SK-N-SH treated with all-trans-retinoic acid at 6 μM for 48 hours (cell line): ENCODE results near the gene PFKM.
"Not testable (repeated sequence)": the region's sequence is repeated elsewhere in the genome, so short reads cannot be mapped to it uniquely, and the experiment has no call there.

Experiments used
- ATAC-seq: fragments of 200-7000 bp; cut with Tn5 transposase; 3 replicates; pipeline ENCODE4 v1.9.1; 2020; ENCODE audit warnings: mild to moderate bottlenecking, moderate library complexity
- ARNTL ChIP-seq: fragments of 450-650 bp; formaldehyde crosslinking; IDR thresholded peaks from 2 replicates; pipeline ENCODE4 v1.5.0; 2020; ENCODE audit warnings: low read depth, mild to moderate bottlenecking, moderate library complexity, borderline replicate concordance
- BACH2 ChIP-seq: fragments of 250-450 bp; sonication (Bioruptor Pico); IDR thresholded peaks from 2 replicates; pipeline ENCODE4 v1.9.0; 2021; ENCODE audit warnings: mild to moderate bottlenecking, borderline replicate concordance
- CSDC2 ChIP-seq: fragments of 250-450 bp; sonication (Bioruptor Pico); IDR thresholded peaks from 2 replicates; pipeline ENCODE4 v1.5.0; 2020; ENCODE audit warnings: mild to moderate bottlenecking, moderate library complexity
- ESRRG ChIP-seq: fragments of 250-450 bp; sonication (Bioruptor Pico); IDR thresholded peaks from 2 replicates; pipeline ENCODE4 v1.6.1; 2021; ENCODE audit warnings: mild to moderate bottlenecking
- GLIS3 ChIP-seq: fragments of 250-450 bp; sonication (Bioruptor Pico); IDR thresholded peaks from 2 replicates; pipeline ENCODE4 v1.5.0; 2020; ENCODE audit warnings: mild to moderate bottlenecking, moderate library complexity
- ISL1 ChIP-seq: fragments of 250-450 bp; sonication (Bioruptor Pico); IDR thresholded peaks from 2 replicates; pipeline ENCODE4 v2.1.2; 2022; ENCODE audit warnings: mild to moderate bottlenecking, moderate library complexity
- PPARA ChIP-seq: fragments of 250-450 bp; sonication (Bioruptor Pico); IDR thresholded peaks from 2 replicates; pipeline ENCODE4 v1.5.0; 2020; ENCODE audit warnings: mild to moderate bottlenecking, borderline replicate concordance
- TCF4 ChIP-seq: fragments of 250-450 bp; sonication (Bioruptor Pico); IDR thresholded peaks from 2 replicates; pipeline ENCODE4 v1.8.0; 2021; ENCODE audit warnings: mild to moderate bottlenecking, moderate library complexity, borderline replicate concordance
- ZFP3 ChIP-seq: fragments of 250-450 bp; sonication (Bioruptor Pico); IDR thresholded peaks from 2 replicates; pipeline ENCODE4 v1.5.0; 2020; ENCODE audit warnings: mild to moderate bottlenecking, moderate library complexity
- ZFP30 ChIP-seq: fragments of 450-650 bp; formaldehyde crosslinking; IDR thresholded peaks from 2 replicates; pipeline ENCODE4 v1.5.0; 2022; ENCODE audit warnings: mild to moderate bottlenecking, moderate library complexity
- ZNF70 ChIP-seq: fragments of 450-650 bp; formaldehyde crosslinking; IDR thresholded peaks from 2 replicates; pipeline ENCODE4 v1.5.0; 2020; ENCODE audit warnings: mild to moderate bottlenecking, moderate library complexity
- ZNF8 ChIP-seq: fragments of 450-650 bp; formaldehyde crosslinking; IDR thresholded peaks from 2 replicates; pipeline ENCODE4 v1.5.0; 2020; ENCODE audit warnings: mild to moderate bottlenecking, moderate library complexity
- TF ChIP-seq, protein P1 (sequence below): fragments of 250-450 bp; sonication (Bioruptor Pico); IDR thresholded peaks from 2 replicates; pipeline ENCODE4 v1.8.0; 2020; ENCODE audit warnings: mild to moderate bottlenecking, moderate library complexity, borderline replicate concordance
- TF ChIP-seq, protein P2 (sequence below): fragments of 250-450 bp; sonication (Bioruptor Pico); IDR thresholded peaks from 2 replicates; pipeline ENCODE4 v1.8.0; 2021; ENCODE audit warnings: low read depth, mild to moderate bottlenecking, moderate library complexity, borderline replicate concordance
- TF ChIP-seq, protein P3 (sequence below): fragments of 250-450 bp; sonication (Bioruptor Pico); IDR thresholded peaks from 2 replicates; pipeline ENCODE4 v1.5.1; 2020; ENCODE audit warnings: low read depth, mild to moderate bottlenecking, moderate library complexity
- TF ChIP-seq, protein P4 (sequence below): fragments of 250-450 bp; sonication (Bioruptor Pico); IDR thresholded peaks from 2 replicates; pipeline ENCODE4 v1.5.0; 2020; ENCODE audit warnings: mild to moderate bottlenecking, moderate library complexity
- TF ChIP-seq, protein P5 (sequence below): fragments of 250-450 bp; sonication (Bioruptor Pico); IDR thresholded peaks from 2 replicates; pipeline ENCODE4 v1.5.1; 2021; ENCODE audit warnings: mild to moderate bottlenecking, moderate library complexity

PFKM gene

DNA sequence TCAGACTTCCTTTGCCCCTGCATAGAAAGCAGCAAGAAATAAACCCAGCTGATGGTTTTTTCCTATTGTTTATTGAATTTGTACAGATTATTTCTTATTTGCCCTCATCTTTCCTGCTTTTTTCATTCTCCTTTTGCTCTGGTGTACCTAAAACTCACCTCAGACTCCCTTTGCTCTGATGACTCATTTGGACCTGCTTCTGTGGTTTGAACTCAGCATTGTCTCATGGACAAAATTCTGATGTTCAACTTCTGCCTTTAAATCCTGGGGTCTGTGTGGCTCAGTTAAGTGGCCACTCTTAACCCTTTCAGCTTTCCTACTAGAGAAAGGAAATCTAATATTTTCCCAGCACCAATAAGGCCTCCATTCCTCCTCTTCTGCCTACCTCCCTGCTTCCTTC, 9.7 kb upstream of the PFKM start:
- no peak for ATAC-seq
- TF ChIP-seq, protein P1, sequence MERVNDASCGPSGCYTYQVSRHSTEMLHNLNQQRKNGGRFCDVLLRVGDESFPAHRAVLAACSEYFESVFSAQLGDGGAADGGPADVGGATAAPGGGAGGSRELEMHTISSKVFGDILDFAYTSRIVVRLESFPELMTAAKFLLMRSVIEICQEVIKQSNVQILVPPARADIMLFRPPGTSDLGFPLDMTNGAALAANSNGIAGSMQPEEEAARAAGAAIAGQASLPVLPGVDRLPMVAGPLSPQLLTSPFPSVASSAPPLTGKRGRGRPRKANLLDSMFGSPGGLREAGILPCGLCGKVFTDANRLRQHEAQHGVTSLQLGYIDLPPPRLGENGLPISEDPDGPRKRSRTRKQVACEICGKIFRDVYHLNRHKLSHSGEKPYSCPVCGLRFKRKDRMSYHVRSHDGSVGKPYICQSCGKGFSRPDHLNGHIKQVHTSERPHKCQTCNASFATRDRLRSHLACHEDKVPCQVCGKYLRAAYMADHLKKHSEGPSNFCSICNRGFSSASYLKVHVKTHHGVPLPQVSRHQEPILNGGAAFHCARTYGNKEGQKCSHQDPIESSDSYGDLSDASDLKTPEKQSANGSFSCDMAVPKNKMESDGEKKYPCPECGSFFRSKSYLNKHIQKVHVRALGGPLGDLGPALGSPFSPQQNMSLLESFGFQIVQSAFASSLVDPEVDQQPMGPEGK (CRISPR knock-in tag) = no peak
- TF ChIP-seq ZFP3 (CRISPR knock-in tag) = no peak

DNA sequence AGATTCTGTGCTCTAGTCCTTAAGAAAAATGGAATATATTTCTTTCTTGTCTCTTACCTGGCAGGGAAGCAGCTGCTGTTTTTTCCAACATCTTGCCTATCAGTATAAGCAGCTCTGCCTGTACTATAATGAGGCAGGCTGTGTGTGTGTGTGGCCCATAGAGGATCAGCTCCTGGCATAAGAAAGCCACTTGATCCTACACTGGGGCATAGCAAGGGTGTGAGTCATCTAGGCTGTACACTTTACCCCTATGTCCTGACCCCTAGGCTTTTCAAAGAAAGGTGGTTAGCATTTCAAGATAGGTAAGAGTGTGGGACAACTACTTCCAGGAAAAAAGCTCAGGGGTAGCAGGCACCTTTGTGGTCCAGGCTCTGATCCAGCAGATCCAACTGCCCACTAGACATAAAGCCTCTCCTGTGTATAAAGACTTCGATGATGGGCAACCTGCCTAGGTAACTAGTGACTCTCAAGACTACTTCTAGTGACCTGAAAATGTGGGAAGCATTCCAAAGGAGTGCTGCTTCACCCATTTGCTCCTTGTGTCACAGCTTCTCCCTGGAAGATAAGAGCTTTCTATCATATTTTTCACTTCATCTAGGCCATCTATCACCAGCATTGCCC, 8.4 kb upstream of the PFKM start:
- no peak for ATAC-seq
- TF ChIP-seq, protein P2, sequence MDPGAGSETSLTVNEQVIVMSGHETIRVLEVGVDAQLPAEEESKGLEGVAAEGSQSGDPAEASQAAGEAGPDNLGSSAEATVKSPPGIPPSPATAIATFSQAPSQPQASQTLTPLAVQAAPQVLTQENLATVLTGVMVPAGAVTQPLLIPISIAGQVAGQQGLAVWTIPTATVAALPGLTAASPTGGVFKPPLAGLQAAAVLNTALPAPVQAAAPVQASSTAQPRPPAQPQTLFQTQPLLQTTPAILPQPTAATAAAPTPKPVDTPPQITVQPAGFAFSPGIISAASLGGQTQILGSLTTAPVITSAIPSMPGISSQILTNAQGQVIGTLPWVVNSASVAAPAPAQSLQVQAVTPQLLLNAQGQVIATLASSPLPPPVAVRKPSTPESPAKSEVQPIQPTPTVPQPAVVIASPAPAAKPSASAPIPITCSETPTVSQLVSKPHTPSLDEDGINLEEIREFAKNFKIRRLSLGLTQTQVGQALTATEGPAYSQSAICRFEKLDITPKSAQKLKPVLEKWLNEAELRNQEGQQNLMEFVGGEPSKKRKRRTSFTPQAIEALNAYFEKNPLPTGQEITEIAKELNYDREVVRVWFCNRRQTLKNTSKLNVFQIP (CRISPR knock-in tag) = no peak
- TF ChIP-seq ZNF8 = no peak
- TF ChIP-seq ZFP3 (CRISPR knock-in tag) = no peak
- TF ChIP-seq ZFP30 (CRISPR knock-in tag) = no peak
- TF ChIP-seq, protein P3, sequence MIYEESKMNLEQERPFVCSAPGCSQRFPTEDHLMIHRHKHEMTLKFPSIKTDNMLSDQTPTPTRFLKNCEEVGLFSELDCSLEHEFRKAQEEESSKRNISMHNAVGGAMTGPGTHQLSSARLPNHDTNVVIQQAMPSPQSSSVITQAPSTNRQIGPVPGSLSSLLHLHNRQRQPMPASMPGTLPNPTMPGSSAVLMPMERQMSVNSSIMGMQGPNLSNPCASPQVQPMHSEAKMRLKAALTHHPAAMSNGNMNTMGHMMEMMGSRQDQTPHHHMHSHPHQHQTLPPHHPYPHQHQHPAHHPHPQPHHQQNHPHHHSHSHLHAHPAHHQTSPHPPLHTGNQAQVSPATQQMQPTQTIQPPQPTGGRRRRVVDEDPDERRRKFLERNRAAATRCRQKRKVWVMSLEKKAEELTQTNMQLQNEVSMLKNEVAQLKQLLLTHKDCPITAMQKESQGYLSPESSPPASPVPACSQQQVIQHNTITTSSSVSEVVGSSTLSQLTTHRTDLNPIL (CRISPR knock-in tag) = no peak
- no peak for TF ChIP-seq PPARA (CRISPR knock-in tag)
- TF ChIP-seq, protein P4, sequence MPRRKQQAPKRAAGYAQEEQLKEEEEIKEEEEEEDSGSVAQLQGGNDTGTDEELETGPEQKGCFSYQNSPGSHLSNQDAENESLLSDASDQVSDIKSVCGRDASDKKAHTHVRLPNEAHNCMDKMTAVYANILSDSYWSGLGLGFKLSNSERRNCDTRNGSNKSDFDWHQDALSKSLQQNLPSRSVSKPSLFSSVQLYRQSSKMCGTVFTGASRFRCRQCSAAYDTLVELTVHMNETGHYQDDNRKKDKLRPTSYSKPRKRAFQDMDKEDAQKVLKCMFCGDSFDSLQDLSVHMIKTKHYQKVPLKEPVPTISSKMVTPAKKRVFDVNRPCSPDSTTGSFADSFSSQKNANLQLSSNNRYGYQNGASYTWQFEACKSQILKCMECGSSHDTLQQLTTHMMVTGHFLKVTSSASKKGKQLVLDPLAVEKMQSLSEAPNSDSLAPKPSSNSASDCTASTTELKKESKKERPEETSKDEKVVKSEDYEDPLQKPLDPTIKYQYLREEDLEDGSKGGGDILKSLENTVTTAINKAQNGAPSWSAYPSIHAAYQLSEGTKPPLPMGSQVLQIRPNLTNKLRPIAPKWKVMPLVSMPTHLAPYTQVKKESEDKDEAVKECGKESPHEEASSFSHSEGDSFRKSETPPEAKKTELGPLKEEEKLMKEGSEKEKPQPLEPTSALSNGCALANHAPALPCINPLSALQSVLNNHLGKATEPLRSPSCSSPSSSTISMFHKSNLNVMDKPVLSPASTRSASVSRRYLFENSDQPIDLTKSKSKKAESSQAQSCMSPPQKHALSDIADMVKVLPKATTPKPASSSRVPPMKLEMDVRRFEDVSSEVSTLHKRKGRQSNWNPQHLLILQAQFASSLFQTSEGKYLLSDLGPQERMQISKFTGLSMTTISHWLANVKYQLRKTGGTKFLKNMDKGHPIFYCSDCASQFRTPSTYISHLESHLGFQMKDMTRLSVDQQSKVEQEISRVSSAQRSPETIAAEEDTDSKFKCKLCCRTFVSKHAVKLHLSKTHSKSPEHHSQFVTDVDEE (CRISPR knock-in tag) = no peak

DNA sequence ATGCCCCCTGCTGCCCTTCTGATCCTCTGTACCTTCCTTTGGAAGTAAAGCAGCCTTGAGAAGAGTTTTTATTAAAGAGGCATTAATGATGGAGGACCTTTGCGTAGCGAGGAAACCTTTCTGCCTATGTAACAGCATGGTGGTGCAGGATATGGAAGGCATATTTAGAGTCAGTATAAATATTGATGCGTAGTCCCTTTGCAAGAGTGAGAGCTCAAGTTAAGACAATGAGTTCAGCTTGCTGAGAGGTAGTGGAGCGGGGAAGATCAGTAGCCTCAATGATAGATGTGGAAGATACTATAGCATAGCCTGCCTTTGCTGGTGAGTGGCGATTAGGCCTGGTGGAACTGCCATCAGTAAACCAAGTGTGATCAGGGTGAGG, 7.9 kb upstream of the PFKM start:
- not testable (repeated sequence) for ATAC-seq

DNA sequence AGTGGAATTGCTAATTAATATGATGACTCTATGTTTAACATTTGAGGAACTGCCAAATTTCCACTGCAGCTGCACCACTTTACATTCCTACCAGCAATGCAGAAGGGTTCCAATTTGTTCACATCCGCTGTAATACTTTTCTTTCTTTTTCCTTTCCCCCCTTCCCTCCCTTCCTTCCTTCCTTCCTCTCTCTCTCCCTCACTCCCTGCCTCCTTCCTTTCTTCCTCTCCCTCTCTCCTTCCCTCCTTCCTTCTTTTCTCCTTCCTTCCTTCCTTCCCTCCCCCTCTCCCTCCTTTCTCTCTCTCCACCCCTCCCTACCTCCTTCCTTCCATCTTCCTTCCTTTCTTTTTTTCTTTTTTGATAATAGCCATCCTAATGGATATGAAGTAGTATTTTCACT, 3.2 kb upstream of the PFKM start:
- ATAC-seq = no peak
- TF ChIP-seq BACH2 (CRISPR knock-in tag) = no peak
- no peak for TF ChIP-seq ZFP3 (CRISPR knock-in tag)
- TF ChIP-seq, protein P4 (CRISPR knock-in tag) = no peak
- TF ChIP-seq ARNTL (CRISPR knock-in tag) = no peak
- TF ChIP-seq ZNF70 (CRISPR knock-in tag) = no peak
- TF ChIP-seq, protein P1 (CRISPR knock-in tag) = no peak
- no peak for TF ChIP-seq GLIS3 (CRISPR knock-in tag)
- TF ChIP-seq, protein P3 (CRISPR knock-in tag) = no peak
- TF ChIP-seq TCF4 (CRISPR knock-in tag) = no peak
- no peak for TF ChIP-seq CSDC2 (CRISPR knock-in tag)
- TF ChIP-seq, protein P5, sequence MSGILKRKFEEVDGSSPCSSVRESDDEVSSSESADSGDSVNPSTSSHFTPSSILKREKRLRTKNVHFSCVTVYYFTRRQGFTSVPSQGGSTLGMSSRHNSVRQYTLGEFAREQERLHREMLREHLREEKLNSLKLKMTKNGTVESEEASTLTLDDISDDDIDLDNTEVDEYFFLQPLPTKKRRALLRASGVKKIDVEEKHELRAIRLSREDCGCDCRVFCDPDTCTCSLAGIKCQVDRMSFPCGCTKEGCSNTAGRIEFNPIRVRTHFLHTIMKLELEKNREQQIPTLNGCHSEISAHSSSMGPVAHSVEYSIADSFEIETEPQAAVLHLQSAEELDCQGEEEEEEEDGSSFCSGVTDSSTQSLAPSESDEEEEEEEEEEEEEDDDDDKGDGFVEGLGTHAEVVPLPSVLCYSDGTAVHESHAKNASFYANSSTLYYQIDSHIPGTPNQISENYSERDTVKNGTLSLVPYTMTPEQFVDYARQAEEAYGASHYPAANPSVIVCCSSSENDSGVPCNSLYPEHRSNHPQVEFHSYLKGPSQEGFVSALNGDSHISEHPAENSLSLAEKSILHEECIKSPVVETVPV (CRISPR knock-in tag) = no peak
- TF ChIP-seq, protein P2 (CRISPR knock-in tag) = no peak
- TF ChIP-seq ISL1 (CRISPR knock-in tag) = no peak
- TF ChIP-seq PPARA (CRISPR knock-in tag) = no peak
- no peak for TF ChIP-seq ESRRG
